Measurements from ENCODE around the gene CCDC136.

CCDC136 gene

GRCh38 chr7:128852537-128853254 lies 60.9 kb downstream of the CCDC136 start:
- no peak for TF ChIP-seq CTCF (IDR thresholded peaks at IDR 0.05; ENCODE audit: borderline replicate concordance, insufficient read depth, low read depth, low read length)
- no peak overlapping the region for H3K4me3 ChIP-seq (ENCODE audit: low read depth, low read length)

GRCh38 chr7:128853799-128854198 lies 62.0 kb downstream of the CCDC136 start:
- no peak overlapping the region for H3K4me3 ChIP-seq (ENCODE audit: low read depth, low read length)
- no peak for TF ChIP-seq CTCF (IDR thresholded peaks at IDR 0.05; ENCODE audit: borderline replicate concordance, insufficient read depth, low read depth, low read length)

- no peak overlapping the region for H3K4me3 ChIP-seq (ENCODE audit: low read depth, low read length)
- no peak for TF ChIP-seq CTCF (IDR thresholded peaks at IDR 0.05; ENCODE audit: borderline replicate concordance, insufficient read depth, low read depth, low read length)
These were observed 62.6 kb downstream of the CCDC136 start for GRCh38 chr7:128854396-128854795.

GRCh38 chr7:128855559-128855958 lies 63.8 kb downstream of the CCDC136 start:
- H3K4me3 ChIP-seq (ENCODE audit: low read depth, low read length) = no peak overlapping the region
- TF ChIP-seq CTCF (IDR thresholded peaks at IDR 0.05; ENCODE audit: borderline replicate concordance, insufficient read depth, low read depth, low read length) = no peak

- TF ChIP-seq CTCF (IDR thresholded peaks at IDR 0.05; ENCODE audit: borderline replicate concordance, insufficient read depth, low read depth, low read length) = no peak
- no peak overlapping the region for H3K4me3 ChIP-seq (ENCODE audit: low read depth, low read length)
These were observed 64.4 kb downstream of the CCDC136 start for GRCh38 chr7:128856001-128856718.

- TF ChIP-seq CTCF (IDR thresholded peaks at IDR 0.05; ENCODE audit: borderline replicate concordance, insufficient read depth, low read depth, low read length) = no peak
- H3K4me3 ChIP-seq (ENCODE audit: low read depth, low read length) = no peak overlapping the region
These were observed 66.8 kb downstream of the CCDC136 start for GRCh38 chr7:128858380-128859231.
